HL-60 (cell line): Measurements from ENCODE around the gene GYG1.

Source experiments
- DNase-seq, 2 experiments: peaks; one replicate each; pipeline ENCODE4 v3.0.0-alpha.2; 2010 to 2020; ENCODE audit warnings: low read depth in 1 of 2, low spot score in 1 of 2
- H3K27ac ChIP-seq: fragments of 250-450 bp; sonication (Bioruptor Pico); replicated peaks from 2 replicates; pipeline ENCODE4 v1.5.1; 2020; ENCODE audit warnings: mild to moderate bottlenecking, moderate library complexity
- H3K27me3 ChIP-seq: fragments of 250-450 bp; sonication (Bioruptor Pico); 2 replicates; pipeline ENCODE4 v1.5.1; 2021; ENCODE audit warnings: mild to moderate bottlenecking, moderate library complexity; ENCODE audit not compliant: insufficient read depth, poor library complexity, severe bottlenecking
- H3K4me3 ChIP-seq: replicated peaks from 2 replicates; pipeline ENCODE4 v1.5.1; 2011; ENCODE audit warnings: mild to moderate bottlenecking, control low read depth, low read length; ENCODE audit not compliant: insufficient read depth
- GABPA ChIP-seq: IDR thresholded peaks from 2 replicates; pipeline ENCODE4 v1.6.1; 2012; ENCODE audit warnings: low read depth
- POLR2AphosphoS5 ChIP-seq: IDR thresholded peaks from 2 replicates; pipeline ENCODE4 v1.6.1; 2012; ENCODE audit warnings: low read depth
- SPI1 ChIP-seq: IDR thresholded peaks from 2 replicates; pipeline ENCODE4 v1.6.1; 2012; ENCODE audit warnings: low read depth, mild to moderate bottlenecking, borderline replicate concordance
- TF ChIP-seq, protein P1 (sequence below): IDR thresholded peaks from 2 replicates; pipeline ENCODE4 v1.6.1; 2012; ENCODE audit warnings: low read depth; ENCODE audit not compliant: insufficient replicate concordance
- TF ChIP-seq, protein P2 (sequence below): IDR thresholded peaks from one replicate; pipeline ENCODE4 v1.5.1; 2011; ENCODE audit warnings: low read length, control low read depth, inconsistent platforms; ENCODE audit not compliant: insufficient read depth

GYG1 gene

GRCh38 chr3:148968321-148968720, 23.0 kb upstream of the GYG1 start:
- TF ChIP-seq POLR2AphosphoS5 = no peak
- TF ChIP-seq GABPA = no peak
- TF ChIP-seq, protein P1, sequence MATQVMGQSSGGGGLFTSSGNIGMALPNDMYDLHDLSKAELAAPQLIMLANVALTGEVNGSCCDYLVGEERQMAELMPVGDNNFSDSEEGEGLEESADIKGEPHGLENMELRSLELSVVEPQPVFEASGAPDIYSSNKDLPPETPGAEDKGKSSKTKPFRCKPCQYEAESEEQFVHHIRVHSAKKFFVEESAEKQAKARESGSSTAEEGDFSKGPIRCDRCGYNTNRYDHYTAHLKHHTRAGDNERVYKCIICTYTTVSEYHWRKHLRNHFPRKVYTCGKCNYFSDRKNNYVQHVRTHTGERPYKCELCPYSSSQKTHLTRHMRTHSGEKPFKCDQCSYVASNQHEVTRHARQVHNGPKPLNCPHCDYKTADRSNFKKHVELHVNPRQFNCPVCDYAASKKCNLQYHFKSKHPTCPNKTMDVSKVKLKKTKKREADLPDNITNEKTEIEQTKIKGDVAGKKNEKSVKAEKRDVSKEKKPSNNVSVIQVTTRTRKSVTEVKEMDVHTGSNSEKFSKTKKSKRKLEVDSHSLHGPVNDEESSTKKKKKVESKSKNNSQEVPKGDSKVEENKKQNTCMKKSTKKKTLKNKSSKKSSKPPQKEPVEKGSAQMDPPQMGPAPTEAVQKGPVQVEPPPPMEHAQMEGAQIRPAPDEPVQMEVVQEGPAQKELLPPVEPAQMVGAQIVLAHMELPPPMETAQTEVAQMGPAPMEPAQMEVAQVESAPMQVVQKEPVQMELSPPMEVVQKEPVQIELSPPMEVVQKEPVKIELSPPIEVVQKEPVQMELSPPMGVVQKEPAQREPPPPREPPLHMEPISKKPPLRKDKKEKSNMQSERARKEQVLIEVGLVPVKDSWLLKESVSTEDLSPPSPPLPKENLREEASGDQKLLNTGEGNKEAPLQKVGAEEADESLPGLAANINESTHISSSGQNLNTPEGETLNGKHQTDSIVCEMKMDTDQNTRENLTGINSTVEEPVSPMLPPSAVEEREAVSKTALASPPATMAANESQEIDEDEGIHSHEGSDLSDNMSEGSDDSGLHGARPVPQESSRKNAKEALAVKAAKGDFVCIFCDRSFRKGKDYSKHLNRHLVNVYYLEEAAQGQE = no peak
- no peak for TF ChIP-seq SPI1
- TF ChIP-seq, protein P2, sequence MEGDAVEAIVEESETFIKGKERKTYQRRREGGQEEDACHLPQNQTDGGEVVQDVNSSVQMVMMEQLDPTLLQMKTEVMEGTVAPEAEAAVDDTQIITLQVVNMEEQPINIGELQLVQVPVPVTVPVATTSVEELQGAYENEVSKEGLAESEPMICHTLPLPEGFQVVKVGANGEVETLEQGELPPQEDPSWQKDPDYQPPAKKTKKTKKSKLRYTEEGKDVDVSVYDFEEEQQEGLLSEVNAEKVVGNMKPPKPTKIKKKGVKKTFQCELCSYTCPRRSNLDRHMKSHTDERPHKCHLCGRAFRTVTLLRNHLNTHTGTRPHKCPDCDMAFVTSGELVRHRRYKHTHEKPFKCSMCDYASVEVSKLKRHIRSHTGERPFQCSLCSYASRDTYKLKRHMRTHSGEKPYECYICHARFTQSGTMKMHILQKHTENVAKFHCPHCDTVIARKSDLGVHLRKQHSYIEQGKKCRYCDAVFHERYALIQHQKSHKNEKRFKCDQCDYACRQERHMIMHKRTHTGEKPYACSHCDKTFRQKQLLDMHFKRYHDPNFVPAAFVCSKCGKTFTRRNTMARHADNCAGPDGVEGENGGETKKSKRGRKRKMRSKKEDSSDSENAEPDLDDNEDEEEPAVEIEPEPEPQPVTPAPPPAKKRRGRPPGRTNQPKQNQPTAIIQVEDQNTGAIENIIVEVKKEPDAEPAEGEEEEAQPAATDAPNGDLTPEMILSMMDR = no peak
- no peak for DNase-seq
- no peak overlapping the region for H3K27ac ChIP-seq
- no peaks in the 10 kb centered on the region for H3K27me3 ChIP-seq
- no peak overlapping the region for H3K4me3 ChIP-seq

GRCh38 chr3:148970271-148970670, 21.1 kb upstream of the GYG1 start:
- Histone ChIP-seq H3K27ac (no peak overlapping the region), H3K4me3 (no peak overlapping the region), H3K27me3 (no peaks in the 10 kb centered on the region)
- no peak for DNase-seq
- TF ChIP-seq, protein P1 = no peak
- TF ChIP-seq SPI1 = no peak

- Histone ChIP-seq H3K27ac (no peak overlapping the region), H3K4me3 (no peak overlapping the region), H3K27me3 (no peaks in the 10 kb centered on the region)
- DNase-seq = no peak
- TF ChIP-seq, protein P2 = no peak
- TF ChIP-seq, protein P1 = no peak
- no peak for TF ChIP-seq POLR2AphosphoS5
- TF ChIP-seq GABPA = no peak
- TF ChIP-seq SPI1 = no peak
Measured at GRCh38 chr3:148971401-148972163, 19.8 kb upstream of the GYG1 start.
